Tibial nerve (tissue), 4 donors: ENCODE measurements around the gene EMD. TPM values are rescaled to one million over a fixed set of nuclear protein-coding genes. Genes with fewer than 3 reads are reported as not detected.

Experiments
- DNase-seq, 2 donors: peaks; one replicate each; pipeline ENCODE4 v3.0.0-alpha.2; 2019; ENCODE audit warnings: low spot score in 2 of 2
- H3K27ac ChIP-seq, 4 donors: fragments of 200-600 bp; sonication (generic) in 3 of 4; one replicate each; pipeline ENCODE4 v1.5.1; 2017 to 2019; ENCODE audit warnings: mild to moderate bottlenecking in 1 of 4
- H3K27me3 ChIP-seq, 2 donors: fragments of 200-600 bp; sonication (generic) in 1 of 2; one replicate each; pipeline versions ENCODE4 v1.5.1 to v1.6.0; 2017 to 2019
- H3K36me3 ChIP-seq, 3 donors: fragments of 200-600 bp; sonication (generic); one replicate each; pipeline ENCODE4 v1.5.1; 2018 to 2019
- H3K4me1 ChIP-seq, 4 donors: fragments of 200-600 bp; sonication (generic) in 3 of 4; one replicate each; pipeline ENCODE4 v1.5.1; 2017 to 2019
- H3K4me3 ChIP-seq, 4 donors: fragments of 200-600 bp; sonication (generic) in 3 of 4; one replicate each; pipeline ENCODE4 v1.5.1; 2017 to 2019; ENCODE audit warnings: mild to moderate bottlenecking in 1 of 4, moderate library complexity in 1 of 4
- H3K9me3 ChIP-seq, 4 donors: fragments of 200-600 bp; sonication (generic) in 3 of 4; one replicate each; pipeline ENCODE4 v1.5.1; 2017 to 2019
- CTCF ChIP-seq, 5 experiments: fragments of 200-600 bp in 3 of 5; fragments of 450-650 bp in 2 of 5; sonication (generic) in 3 of 5; IDR thresholded peaks; one replicate each; pipeline ENCODE4 v1.5.1; 2016 to 2019; ENCODE audit warnings: antibody characterized with exemption in 5 of 5, mild to moderate bottlenecking in 3 of 5, moderate library complexity in 2 of 5
- EP300 ChIP-seq, 2 donors: sonication (generic); formaldehyde crosslinking; IDR thresholded peaks; one replicate each; pipeline ENCODE4 v1.6.1; 2017; ENCODE audit warnings: antibody characterized with exemption in 2 of 2, mild to moderate bottlenecking in 1 of 2
- POLR2A ChIP-seq, 2 donors: fragments of 450-650 bp; IDR thresholded peaks; one replicate each; pipeline ENCODE4 v1.6.1; 2017; ENCODE audit warnings: antibody characterized with exemption in 2 of 2, mild to moderate bottlenecking in 2 of 2, moderate library complexity in 2 of 2
- WGBS, 2 donors: methylation state at CpG; one replicate each; pipeline ENCODE4 v1.1.5; 2018; 5-methylcytosine and 5-hydroxymethylcytosine counted together
- total RNA-seq, 4 donors: library from RNA; depleted of rRNA; stranded (reverse); fragments of >200 nt; gene quantifications; one replicate each; pipeline ENCODE4 v1.1.0, GENCODE V29; 2016

The EMD gene
- total RNA-seq, 4 donors from 2014 or later, result 38.0 to 72.6 (median 46.7) TPM

- TF ChIP-seq EP300 (IDR thresholded peaks at IDR 0.05), result no peak
- H3K4me1 ChIP-seq, result peaks cover 0 to 18% (median 0%) of the 10 kb centered on the region in 4 donors
- peaks cover 0 to 23% (median 6%) of the 10 kb centered on the region in 3 donors for H3K36me3 ChIP-seq
- no peak overlapping the region for H3K27ac ChIP-seq
- no peaks in the 10 kb centered on the region for H3K9me3 ChIP-seq
- H3K27me3 ChIP-seq, result no peaks in the 10 kb centered on the region
- no peak for DNase-seq
- 49 to 68% methylated on average over 3 to 6 of the region's 6 CpGs for WGBS, 2 donors
- H3K4me3 ChIP-seq, result no peak overlapping the region
Observed at GRCh38 chrX:154401045-154401799, 22.1 kb downstream of the EMD start.

- 59 to 73% methylated on average over 5 to 6 of the region's 6 CpGs for WGBS, 2 donors
- peaks cover 0 to 18% (median 0%) of the 10 kb centered on the region in 4 donors for H3K4me1 ChIP-seq
- no peaks in the 10 kb centered on the region for H3K9me3 ChIP-seq
- H3K27ac ChIP-seq, result no peak overlapping the region
- no peak for DNase-seq
- no peaks in the 10 kb centered on the region for H3K27me3 ChIP-seq
- H3K36me3 ChIP-seq, result peaks cover 0 to 23% (median 6%) of the 10 kb centered on the region in 3 donors
- TF ChIP-seq POLR2A (IDR thresholded peaks at IDR 0.05), result no peak
- no peak for TF ChIP-seq CTCF (IDR thresholded peaks at IDR 0.05)
- no peak for TF ChIP-seq EP300 (IDR thresholded peaks at IDR 0.05)
- H3K4me3 ChIP-seq, result no peak overlapping the region
Observed at GRCh38 chrX:154401918-154402621, 23.0 kb downstream of the EMD start.

- no peak for TF ChIP-seq CTCF (IDR thresholded peaks at IDR 0.05)
- no peak for DNase-seq
- Histone ChIP-seq H3K9me3 (no peaks in the 10 kb centered on the region), H3K4me3 (no peak overlapping the region), H3K27me3 (no peaks in the 10 kb centered on the region), H3K36me3 (peaks cover 0 to 23% (median 6%) of the 10 kb centered on the region in 3 donors), H3K27ac (no peak overlapping the region), H3K4me1 (peaks cover 0 to 18% (median 0%) of the 10 kb centered on the region in 4 donors)
- WGBS, 2 donors, result 71 to 79% methylated on average over 14 to 19 of the region's 19 CpGs
Observed at GRCh38 chrX:154402622-154403127, 23.6 kb downstream of the EMD start.

- Histone ChIP-seq H3K4me1 (peaks cover 0 to 22% (median 0%) of the 10 kb centered on the region in 4 donors), H3K9me3 (no peaks in the 10 kb centered on the region), H3K36me3 (peaks cover 0 to 23% (median 6%) of the 10 kb centered on the region in 3 donors), H3K27ac (no peak overlapping the region), H3K27me3 (no peaks in the 10 kb centered on the region), H3K4me3 (no peak overlapping the region)
- no peak for DNase-seq
- 73% methylated on average over 10 of the region's 10 CpGs; no CpG with 5 or more reads in 1 of the 2 donors for WGBS, 2 donors
- TF ChIP-seq CTCF (IDR thresholded peaks at IDR 0.05) (no peak), POLR2A (IDR thresholded peaks at IDR 0.05) (no peak), EP300 (IDR thresholded peaks at IDR 0.05) (no peak)
Observed at GRCh38 chrX:154403192-154403591, 24.1 kb downstream of the EMD start.

GRCh38 chrX:154403858-154404257 lies 24.8 kb downstream of the EMD start:
- Histone ChIP-seq H3K27ac (no peak overlapping the region), H3K36me3 (peaks cover 0 to 23% (median 6%) of the 10 kb centered on the region in 3 donors), H3K27me3 (no peaks in the 10 kb centered on the region), H3K9me3 (no peaks in the 10 kb centered on the region), H3K4me3 (no peak overlapping the region), H3K4me1 (peaks cover 0 to 24% (median 0%) of the 10 kb centered on the region in 4 donors)
- 85 to 88% methylated on average over 4 of the region's 4 CpGs for WGBS, 2 donors
- DNase-seq, result no peak
- TF ChIP-seq EP300 (IDR thresholded peaks at IDR 0.05) (no peak), POLR2A (IDR thresholded peaks at IDR 0.05) (no peak), CTCF (IDR thresholded peaks at IDR 0.05) (no peak)
